Fibroblast of pulmonary artery (primary cell): Measurements from ENCODE around the gene TEX22.

Experiments
- DNase-seq: peaks from one replicate; pipeline ENCODE4 v3.0.0-alpha.2; 2010; ENCODE audit warnings: low read depth
- H3K4me3 ChIP-seq: replicated peaks from 2 replicates; pipeline ENCODE4 v1.5.1; 2011; ENCODE audit warnings: low read depth, mild to moderate bottlenecking, control low read depth, low read length, moderate library complexity
- CTCF ChIP-seq: IDR thresholded peaks from 2 replicates; pipeline ENCODE4 v1.5.1; 2011; ENCODE audit warnings: mild to moderate bottlenecking, control low read depth, low read length, inconsistent platforms; ENCODE audit errors: missing control alignments

Gene TEX22

GRCh38 chr14:105353136-105353535 lies 45.2 kb upstream of the TEX22 start:
- no peak for TF ChIP-seq CTCF
- no peak overlapping the region for H3K4me3 ChIP-seq
- no peak for DNase-seq

- no peak for TF ChIP-seq CTCF
- no peak overlapping the region for H3K4me3 ChIP-seq
- DNase-seq, result no peak
Measured at GRCh38 chr14:105354541-105354940, 43.8 kb upstream of the TEX22 start.

- DNase-seq, result no peak
- no peak for TF ChIP-seq CTCF
- no peak overlapping the region for H3K4me3 ChIP-seq
Measured at GRCh38 chr14:105355049-105355575, 43.2 kb upstream of the TEX22 start.

GRCh38 chr14:105355850-105356604 lies 42.3 kb upstream of the TEX22 start:
- DNase-seq, result no peak
- TF ChIP-seq CTCF, result no peak
- no peak overlapping the region for H3K4me3 ChIP-seq

- TF ChIP-seq CTCF, result no peak
- no peak overlapping the region for H3K4me3 ChIP-seq
- no peak for DNase-seq
Measured at GRCh38 chr14:105356927-105357326, 41.4 kb upstream of the TEX22 start.

- no peak for TF ChIP-seq CTCF
- no peak for DNase-seq
- H3K4me3 ChIP-seq, result no peak overlapping the region
Measured at GRCh38 chr14:105357626-105358025, 40.7 kb upstream of the TEX22 start.
